ENCODE measurements around the gene REG4. TPM values are rescaled to one million over a fixed set of nuclear protein-coding genes. Genes with fewer than 3 reads are reported as not detected.

Gene REG4
- total and polyA plus RNA-seq, 2 of the 13 experiments (the other 11 are each of a cell fraction or from before 2014, with no cell fraction given) = not detected

DNA sequence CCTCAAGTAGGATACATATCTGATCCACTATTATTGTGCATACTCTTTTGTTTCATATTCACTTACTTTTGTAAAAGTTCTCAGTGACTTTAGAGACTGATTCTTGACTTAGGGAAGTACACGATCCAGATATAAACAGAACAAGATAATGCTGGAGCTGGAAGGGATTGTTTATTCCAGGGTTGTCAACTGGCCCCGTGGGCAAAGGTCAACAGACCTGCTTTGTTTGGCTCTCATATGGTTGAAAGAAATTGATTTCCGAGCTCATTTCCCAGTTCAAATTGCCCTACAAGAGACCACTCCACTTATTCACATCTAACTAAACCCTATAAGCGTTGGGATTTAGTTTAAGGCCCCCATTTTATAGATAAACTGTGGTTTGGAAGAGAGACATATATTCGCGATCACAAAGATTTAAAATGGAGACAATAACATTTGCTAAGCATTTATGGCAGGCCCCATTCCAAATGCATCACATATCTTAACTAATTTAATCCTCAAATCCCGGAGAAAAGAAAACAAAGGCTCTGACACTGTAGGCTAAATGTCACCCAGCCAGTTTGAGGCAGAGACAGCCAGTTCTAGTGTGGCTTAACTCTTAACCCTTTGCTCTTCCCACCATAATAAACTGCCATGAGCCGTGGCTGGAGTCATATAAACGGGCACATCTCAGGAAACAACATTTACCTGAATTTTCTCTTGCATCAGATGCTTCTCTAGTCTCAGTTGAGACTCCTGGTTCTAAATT is 20.6 kb downstream of the REG4 start (continued):
- TF ChIP-seq, protein P1, sequence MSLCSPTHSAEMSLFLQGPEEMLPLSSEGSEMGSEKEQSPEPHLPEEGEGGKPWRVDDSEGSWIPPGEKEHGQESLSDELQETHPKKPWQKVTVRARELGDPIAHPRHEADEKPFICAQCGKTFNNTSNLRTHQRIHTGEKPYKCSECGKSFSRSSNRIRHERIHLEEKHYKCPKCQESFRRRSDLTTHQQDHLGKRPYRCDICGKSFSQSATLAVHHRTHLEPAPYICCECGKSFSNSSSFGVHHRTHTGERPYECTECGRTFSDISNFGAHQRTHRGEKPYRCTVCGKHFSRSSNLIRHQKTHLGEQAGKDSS (CRISPR knock-in tag; IDR thresholded peaks at IDR 0.05; ENCODE audit: borderline replicate concordance, low read depth) = no peak
- no peak for TF ChIP-seq PHF20 (CRISPR knock-in tag; IDR thresholded peaks at IDR 0.05)
- TF ChIP-seq ISX (CRISPR knock-in tag; conservative IDR thresholded peaks at IDR 0.05) = no peak
- no peak for TF ChIP-seq ZNF235 (CRISPR knock-in tag; IDR thresholded peaks at IDR 0.05; ENCODE audit: borderline replicate concordance)
- TF ChIP-seq ZNF83 (CRISPR knock-in tag; IDR thresholded peaks at IDR 0.05; ENCODE audit: borderline replicate concordance) = no peak
- no peak for TF ChIP-seq ZNF772 (CRISPR knock-in tag; IDR thresholded peaks at IDR 0.05)
- TF ChIP-seq ZNF432 (CRISPR knock-in tag; IDR thresholded peaks at IDR 0.05; ENCODE audit: borderline replicate concordance) = no peak
- no peak for TF ChIP-seq NR2F1 (CRISPR knock-in tag; IDR thresholded peaks at IDR 0.05)
- TF ChIP-seq ZNF749 (CRISPR knock-in tag; IDR thresholded peaks at IDR 0.05; ENCODE audit: borderline replicate concordance) = no peak
- no peak for TF ChIP-seq DR1 (CRISPR knock-in tag; IDR thresholded peaks at IDR 0.05)
- TF ChIP-seq SMC3 (IDR thresholded peaks at IDR 0.05; ENCODE audit: low read length) = no peak
- no peak for TF ChIP-seq WIZ (CRISPR knock-in tag; IDR thresholded peaks at IDR 0.05)
- TF ChIP-seq AHR (CRISPR knock-in tag; IDR thresholded peaks at IDR 0.05) = no peak
- TF ChIP-seq AGO1 (IDR thresholded peaks at IDR 0.05; ENCODE audit: low read depth, low read length, poor library complexity, severe bottlenecking) = no peak
- no peak for TF ChIP-seq MTA1 (CRISPR knock-in tag; IDR thresholded peaks at IDR 0.05; ENCODE audit: borderline replicate concordance)
- TF ChIP-seq BHLHE40 (IDR thresholded peaks at IDR 0.05; ENCODE audit: low read length) = no peak
- TF ChIP-seq THAP7 (CRISPR knock-in tag; IDR thresholded peaks at IDR 0.05) = no peak
- no peak for TF ChIP-seq FOXM1 (CRISPR knock-in tag; IDR thresholded peaks at IDR 0.05)
- 0 out of 2 replicates have a peak, but pooled peaks have one; percentile 24 for TF ChIP-seq DPF2 (CRISPR knock-in tag; IDR thresholded peaks at IDR 0.05; ENCODE audit: borderline replicate concordance, low read depth)
- TF ChIP-seq ZNF367 (CRISPR knock-in tag; IDR thresholded peaks at IDR 0.05; ENCODE audit: borderline replicate concordance) = no peak
- TF ChIP-seq, protein P2, sequence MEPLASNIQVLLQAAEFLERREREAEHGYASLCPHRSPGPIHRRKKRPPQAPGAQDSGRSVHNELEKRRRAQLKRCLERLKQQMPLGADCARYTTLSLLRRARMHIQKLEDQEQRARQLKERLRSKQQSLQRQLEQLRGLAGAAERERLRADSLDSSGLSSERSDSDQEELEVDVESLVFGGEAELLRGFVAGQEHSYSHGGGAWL (CRISPR knock-in tag; IDR thresholded peaks at IDR 0.05) = no peak
- no peak for TF ChIP-seq CEBPG (CRISPR knock-in tag; IDR thresholded peaks at IDR 0.05)
- TF ChIP-seq GLI4 (CRISPR knock-in tag; IDR thresholded peaks at IDR 0.05; ENCODE audit: borderline replicate concordance) = no peak
- TF ChIP-seq KMT2B (CRISPR knock-in tag; IDR thresholded peaks at IDR 0.05) = no peak
- TF ChIP-seq ARHGAP35 (CRISPR knock-in tag; IDR thresholded peaks at IDR 0.05; ENCODE audit: borderline replicate concordance) = no peak
- no peak for TF ChIP-seq ATF1 (CRISPR knock-in tag; IDR thresholded peaks at IDR 0.05)
- TF ChIP-seq ZNF619 (CRISPR knock-in tag; IDR thresholded peaks at IDR 0.05) = no peak
- no peak for TF ChIP-seq STAT5B (CRISPR knock-in tag; IDR thresholded peaks at IDR 0.05)
- TF ChIP-seq ESRRA (CRISPR knock-in tag; IDR thresholded peaks at IDR 0.05; ENCODE audit: low read depth) = no peak
- TF ChIP-seq FOXK2 (IDR thresholded peaks at IDR 0.05) = no peak

Measured in HepG2 (cell line).